GM12872 (cell line): ENCODE measurements around the gene PLA2G10.
"Not testable (repeated sequence)": the region's sequence is repeated elsewhere in the genome, so short reads cannot be mapped to it uniquely, and the experiment has no call there.

Source experiments
- CTCF ChIP-seq: IDR thresholded peaks from 3 replicates; pipeline ENCODE4 v1.5.1; 2011; ENCODE audit warnings: low read depth, mild to moderate bottlenecking, low read length, moderate library complexity; ENCODE audit not compliant: insufficient read depth

Gene PLA2G10

GRCh38 chr16:14694129-14694528 is at the start of gene PLA2G10:
Gene PLA2G10, minus strand, starts transcription at chr16:14694308. Its CDS starts 79 bp downstream, at chr16:14694229.
- TF ChIP-seq CTCF, result not testable (repeated sequence)

- not testable (repeated sequence) for TF ChIP-seq CTCF
Observed at GRCh38 chr16:14742273-14743128, 48.4 kb upstream of the PLA2G10 start, which contains the start of gene NPIPA2. Gene NPIPA2, plus strand, starts transcription at chr16:14742533. Its CDS starts 5,533 bp downstream, at chr16:14748066.

- not testable (repeated sequence) for TF ChIP-seq CTCF
Observed at GRCh38 chr16:14703156-14704011, 9.3 kb upstream of the PLA2G10 start, which contains the start of gene NPIPA3. Gene NPIPA3, plus strand, starts transcription at chr16:14703411. Its CDS starts 5,533 bp downstream, at chr16:14708944.

- no peak for TF ChIP-seq CTCF
Observed at GRCh38 chr16:14682121-14682520, 12.0 kb downstream of the PLA2G10 start.

- TF ChIP-seq CTCF, result no peak
Observed at GRCh38 chr16:14681115-14681514, 13.0 kb downstream of the PLA2G10 start.

- no peak for TF ChIP-seq CTCF
Observed at GRCh38 chr16:14678748-14679497, 15.2 kb downstream of the PLA2G10 start.
